Upper lobe of left lung (tissue), 6 donors: ENCODE data around the gene DACT1. TPM values are rescaled to one million over a fixed set of nuclear protein-coding genes. Genes with fewer than 3 reads are reported as not detected.

Source experiments
- ATAC-seq, 2 donors: fragments of 200-7000 bp; cut with Tn5 transposase; one replicate each; pipeline ENCODE4 v1.9.1; 2022; ENCODE audit warnings: mild to moderate bottlenecking in 2 of 2, moderate library complexity in 2 of 2; ENCODE audit not compliant: low FRiP score in 2 of 2
- DNase-seq, 2 donors: peaks; one replicate each; pipeline ENCODE4 v3.0.0-alpha.2; 2019 to 2020
- H3K27ac ChIP-seq, 4 donors: fragments of 200-600 bp; sonication (generic); one replicate each; pipeline ENCODE4 v1.5.1; 2016 to 2019
- H3K27me3 ChIP-seq, 4 donors: fragments of 200-600 bp; sonication (generic); one replicate each; pipeline ENCODE4 v1.5.1; 2017 to 2019
- H3K36me3 ChIP-seq, 4 donors: fragments of 200-600 bp; sonication (generic); one replicate each; pipeline ENCODE4 v1.5.1; 2016 to 2019
- H3K4me1 ChIP-seq, 4 donors: fragments of 200-600 bp; sonication (generic); one replicate each; pipeline ENCODE4 v1.5.1; 2018 to 2019
- H3K4me3 ChIP-seq, 4 donors: fragments of 200-600 bp; sonication (generic); one replicate each; pipeline ENCODE4 v1.5.1; 2017 to 2019; ENCODE audit warnings: mild to moderate bottlenecking in 2 of 4, moderate library complexity in 1 of 4
- H3K9me3 ChIP-seq, 4 donors: fragments of 200-600 bp; sonication (generic); one replicate each; pipeline ENCODE4 v1.5.1; 2018 to 2019
- EP300 ChIP-seq, 4 donors: sonication (generic); formaldehyde crosslinking; IDR thresholded peaks; one replicate each; pipeline ENCODE4 v1.5.1; 2017; ENCODE audit warnings: antibody characterized with exemption in 4 of 4, control low read depth in 2 of 4
- POLR2A ChIP-seq, 4 donors: fragments of 450-650 bp; IDR thresholded peaks; one replicate each; pipeline ENCODE4 v1.5.1; 2016 to 2017; ENCODE audit warnings: antibody characterized with exemption in 4 of 4, mild to moderate bottlenecking in 2 of 4
- POLR2AphosphoS5 ChIP-seq, 2 donors: sonication (generic); formaldehyde crosslinking; IDR thresholded peaks; one replicate each; pipeline ENCODE4 v1.5.1; 2017; ENCODE audit warnings: antibody characterized with exemption in 2 of 2
- WGBS, 2 donors: methylation state at CpG; one replicate each; pipeline ENCODE4 v1.1.5; 2017 to 2018; 5-methylcytosine and 5-hydroxymethylcytosine counted together
- total RNA-seq, 6 donors: library from RNA; depleted of rRNA in 4 of 6; stranded (reverse); fragments of >200 nt in 4 of 6; gene quantifications; one replicate each; pipeline versions ENCODE4 v1.1.0 to v1.2.1, GENCODE V29; 2016 to 2021
- TF ChIP-seq, protein P1 (sequence below), 6 experiments: fragments of 450-650 bp in 4 of 6; fragments of 200-600 bp in 2 of 6; sonication (generic) in 2 of 6; IDR thresholded peaks; one replicate each; pipeline ENCODE4 v1.5.1; 2016 to 2019; ENCODE audit warnings: antibody characterized with exemption in 6 of 6
- donor health status: DM: no; HTN: no; CAD: no; lungs with moderate emphysema.
- donor health status: DM: no; HTN: yes; CAD: no; lungs with severe emphysema.

Gene DACT1
- total RNA-seq, 6 donors from 2014 or later: 1.0 to 8.1 (median 4.5) TPM

GRCh38 chr14:58687232-58687795 lies 49.6 kb downstream of the DACT1 start:
- DNase-seq (peak in 1 of 2 donors; percentile 69), ATAC-seq (no peak)
- 91 to 96% methylated on average over 10 to 14 of the region's 27 CpGs for WGBS, 2 donors
- Histone ChIP-seq H3K4me3 (no peak overlapping the region), H3K27ac (no peak overlapping the region), H3K27me3 (no peaks in the 10 kb centered on the region), H3K36me3 (no peaks in the 10 kb centered on the region), H3K9me3 (peaks cover 0 to 4% (median 0%) of the 10 kb centered on the region in 4 donors), H3K4me1 (peaks cover 0 to 4% (median 0%) of the 10 kb centered on the region in 4 donors)
- TF ChIP-seq POLR2AphosphoS5 (IDR thresholded peaks at IDR 0.05): no peak

DNA sequence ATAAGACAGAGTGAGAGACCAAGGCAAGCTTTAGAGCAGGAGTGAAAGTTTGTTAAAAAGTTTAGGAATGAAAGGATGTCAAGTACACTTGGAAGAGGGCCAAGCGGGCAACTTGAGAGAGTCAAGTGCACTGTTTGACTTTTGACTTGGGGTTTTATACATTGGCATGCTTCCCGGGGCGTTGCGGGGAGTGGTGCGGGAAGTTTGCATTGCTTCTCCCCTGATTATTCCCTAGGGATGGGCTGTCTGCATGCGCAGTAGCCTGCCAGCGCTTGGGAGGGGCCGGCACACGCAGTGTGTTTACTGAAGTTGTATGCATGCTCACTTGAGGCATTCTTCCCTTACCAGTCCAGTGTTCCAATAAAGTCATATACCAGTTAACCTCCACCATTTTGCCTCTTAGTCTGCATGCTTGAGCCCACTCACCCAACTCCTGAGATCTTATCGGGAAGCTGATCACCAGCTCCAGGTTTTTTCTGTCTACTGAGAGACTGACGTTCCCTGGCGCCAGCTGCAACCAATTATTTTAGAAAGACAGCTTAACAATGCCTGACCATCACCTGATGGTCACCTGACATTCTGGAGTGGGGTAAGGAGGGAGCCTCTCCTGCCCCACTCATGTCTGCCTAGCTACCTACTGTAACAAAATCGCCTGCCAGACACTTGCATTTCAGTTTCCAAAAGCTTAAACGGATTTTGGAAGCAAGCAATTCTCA lies 53.2 kb downstream of the DACT1 start:
- 42 to 46% methylated on average over 10 to 14 of the region's 14 CpGs for WGBS, 2 donors
- peak in 1 of 2 donors; percentile 64 for DNase-seq
- Histone ChIP-seq H3K27ac (no peak overlapping the region), H3K27me3 (no peaks in the 10 kb centered on the region), H3K36me3 (no peaks in the 10 kb centered on the region), H3K4me1 (peaks cover 0 to 4% (median 0%) of the 10 kb centered on the region in 4 donors), H3K9me3 (peaks cover 0 to 4% (median 0%) of the 10 kb centered on the region in 4 donors), H3K4me3 (no peak overlapping the region)
- ATAC-seq: peak in 1 of 2 donors; percentile 49
- no peak for TF ChIP-seq POLR2A (IDR thresholded peaks at IDR 0.05)
- TF ChIP-seq, protein P1, sequence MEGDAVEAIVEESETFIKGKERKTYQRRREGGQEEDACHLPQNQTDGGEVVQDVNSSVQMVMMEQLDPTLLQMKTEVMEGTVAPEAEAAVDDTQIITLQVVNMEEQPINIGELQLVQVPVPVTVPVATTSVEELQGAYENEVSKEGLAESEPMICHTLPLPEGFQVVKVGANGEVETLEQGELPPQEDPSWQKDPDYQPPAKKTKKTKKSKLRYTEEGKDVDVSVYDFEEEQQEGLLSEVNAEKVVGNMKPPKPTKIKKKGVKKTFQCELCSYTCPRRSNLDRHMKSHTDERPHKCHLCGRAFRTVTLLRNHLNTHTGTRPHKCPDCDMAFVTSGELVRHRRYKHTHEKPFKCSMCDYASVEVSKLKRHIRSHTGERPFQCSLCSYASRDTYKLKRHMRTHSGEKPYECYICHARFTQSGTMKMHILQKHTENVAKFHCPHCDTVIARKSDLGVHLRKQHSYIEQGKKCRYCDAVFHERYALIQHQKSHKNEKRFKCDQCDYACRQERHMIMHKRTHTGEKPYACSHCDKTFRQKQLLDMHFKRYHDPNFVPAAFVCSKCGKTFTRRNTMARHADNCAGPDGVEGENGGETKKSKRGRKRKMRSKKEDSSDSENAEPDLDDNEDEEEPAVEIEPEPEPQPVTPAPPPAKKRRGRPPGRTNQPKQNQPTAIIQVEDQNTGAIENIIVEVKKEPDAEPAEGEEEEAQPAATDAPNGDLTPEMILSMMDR (IDR thresholded peaks at IDR 0.05): no peak
- TF ChIP-seq EP300 (IDR thresholded peaks at IDR 0.05): no peak
- TF ChIP-seq POLR2AphosphoS5 (IDR thresholded peaks at IDR 0.05): no peak

- Histone ChIP-seq H3K27me3 (no peaks in the 10 kb centered on the region), H3K36me3 (no peaks in the 10 kb centered on the region), H3K4me3 (no peak overlapping the region), H3K27ac (no peak overlapping the region), H3K4me1 (peaks cover 0 to 4% (median 0%) of the 10 kb centered on the region in 4 donors), H3K9me3 (no peaks in the 10 kb centered on the region)
- ATAC-seq: no peak
- 88 to 91% methylated on average over 4 of the region's 4 CpGs for WGBS, 2 donors
- DNase-seq: no peak
- TF ChIP-seq EP300 (IDR thresholded peaks at IDR 0.05) (no peak), POLR2A (IDR thresholded peaks at IDR 0.05) (no peak), POLR2AphosphoS5 (IDR thresholded peaks at IDR 0.05) (no peak)
- TF ChIP-seq, protein P1 (IDR thresholded peaks at IDR 0.05): no peak
Measured at GRCh38 chr14:58693048-58693447, 55.3 kb downstream of the DACT1 start.

DNA sequence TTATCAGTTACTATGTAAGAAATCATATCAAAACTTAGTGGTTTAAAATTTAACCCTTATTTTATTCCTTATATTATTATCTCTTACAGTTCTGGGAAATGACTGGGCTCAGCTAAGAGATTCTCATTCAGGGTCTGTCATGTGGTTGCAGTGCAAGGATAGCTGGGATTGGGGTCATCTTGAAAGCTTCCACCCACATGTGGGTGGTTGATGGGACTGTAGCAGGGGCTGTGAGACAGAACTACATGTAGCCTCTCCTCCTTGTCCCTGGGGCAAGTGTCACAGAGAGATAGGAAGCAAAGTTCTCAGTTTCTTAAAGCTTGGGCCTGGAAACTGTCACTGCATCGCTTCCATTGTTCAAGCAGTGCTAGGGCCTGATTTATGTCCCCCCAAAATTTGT lies 57.8 kb downstream of the DACT1 start:
- no peak overlapping the region for H3K4me3 ChIP-seq
- no peaks in the 10 kb centered on the region for H3K27me3 ChIP-seq
- H3K36me3 ChIP-seq: no peaks in the 10 kb centered on the region
- H3K9me3 ChIP-seq: no peaks in the 10 kb centered on the region
- DNase-seq: no peak
- no peak for ATAC-seq
- no peak overlapping the region for H3K27ac ChIP-seq
- 83 to 100% methylated on average over 1 of the region's 1 CpG for WGBS, 2 donors
- H3K4me1 ChIP-seq: peaks cover 0 to 9% (median 0%) of the 10 kb centered on the region in 4 donors
- no peak for TF ChIP-seq POLR2A (IDR thresholded peaks at IDR 0.05)
- no peak for TF ChIP-seq POLR2AphosphoS5 (IDR thresholded peaks at IDR 0.05)
- no peak for TF ChIP-seq EP300 (IDR thresholded peaks at IDR 0.05)
- TF ChIP-seq, protein P1 (IDR thresholded peaks at IDR 0.05): no peak

DNA sequence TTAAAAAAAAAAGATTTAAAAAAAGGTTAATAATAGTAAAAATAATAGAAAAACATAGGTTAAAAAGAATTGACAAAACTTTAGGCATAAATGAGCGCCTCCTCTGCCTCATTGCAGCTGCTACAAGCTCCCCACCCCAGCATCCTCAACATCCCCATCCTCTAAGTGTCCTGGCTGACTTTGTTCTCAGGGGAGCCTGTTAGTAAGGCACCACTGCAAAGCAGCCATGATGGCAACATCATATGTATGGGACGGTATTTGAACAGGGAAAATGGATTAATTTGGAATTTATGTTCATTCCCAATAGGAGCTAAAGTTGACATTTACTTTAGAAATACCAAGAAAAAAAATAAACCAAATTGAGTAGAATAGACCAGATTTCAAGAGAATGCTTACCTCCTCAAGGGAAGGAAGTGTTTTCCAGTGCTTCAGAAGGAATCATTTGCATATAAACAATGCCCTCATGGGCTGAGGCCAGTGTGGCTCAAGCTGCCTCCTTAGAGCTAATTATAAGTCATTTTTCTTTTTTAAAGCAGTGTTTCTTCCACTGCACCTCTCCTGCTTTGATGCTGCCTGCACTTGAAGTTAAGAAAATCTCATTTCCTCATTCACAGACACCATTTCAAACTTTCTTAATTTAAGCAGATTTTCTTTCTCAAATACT lies 59.6 kb downstream of the DACT1 start:
- no peak overlapping the region for H3K4me3 ChIP-seq
- H3K36me3 ChIP-seq: no peaks in the 10 kb centered on the region
- no peaks in the 10 kb centered on the region for H3K9me3 ChIP-seq
- TF ChIP-seq POLR2A (IDR thresholded peaks at IDR 0.05): no peak
- TF ChIP-seq, protein P1 (IDR thresholded peaks at IDR 0.05): no peak
- no peak for DNase-seq
- peaks cover 0 to 5% (median 0%) of the 10 kb centered on the region in 4 donors for H3K4me1 ChIP-seq
- no peak for ATAC-seq
- H3K27me3 ChIP-seq: no peaks in the 10 kb centered on the region
- H3K27ac ChIP-seq: no peak overlapping the region
- WGBS, 2 donors: 83 to 84% methylated on average over 2 of the region's 2 CpGs
